ENCODE measurements around the gene AOC3. TPM values are rescaled to one million over a fixed set of nuclear protein-coding genes. Genes with fewer than 3 reads are reported as not detected.
A peak's percentile ranks its signal among the peaks of the same experiment; 100 is the strongest.
"Not testable (repeated sequence)": the region's sequence is repeated elsewhere in the genome, so short reads cannot be mapped to it uniquely, and the experiment has no call there.

The AOC3 gene
- total RNA-seq, 1 donor from 2014 or later = 160 TPM

GRCh38 chr17:42895185-42895555 lies 44.2 kb downstream of the AOC3 start:
- intact Hi-C loops (cut with DNase I) = no loop called here
- no peak overlapping the region for H3K27ac ChIP-seq
- H3K27me3 ChIP-seq (ENCODE audit: low read depth) = no peaks in the 10 kb centered on the region
- no peak overlapping the region for H3K4me3 ChIP-seq
- ATAC-seq = peak; percentile 76 to 87
- DNase-seq = peak; percentile 54
- TF ChIP-seq, protein P1, sequence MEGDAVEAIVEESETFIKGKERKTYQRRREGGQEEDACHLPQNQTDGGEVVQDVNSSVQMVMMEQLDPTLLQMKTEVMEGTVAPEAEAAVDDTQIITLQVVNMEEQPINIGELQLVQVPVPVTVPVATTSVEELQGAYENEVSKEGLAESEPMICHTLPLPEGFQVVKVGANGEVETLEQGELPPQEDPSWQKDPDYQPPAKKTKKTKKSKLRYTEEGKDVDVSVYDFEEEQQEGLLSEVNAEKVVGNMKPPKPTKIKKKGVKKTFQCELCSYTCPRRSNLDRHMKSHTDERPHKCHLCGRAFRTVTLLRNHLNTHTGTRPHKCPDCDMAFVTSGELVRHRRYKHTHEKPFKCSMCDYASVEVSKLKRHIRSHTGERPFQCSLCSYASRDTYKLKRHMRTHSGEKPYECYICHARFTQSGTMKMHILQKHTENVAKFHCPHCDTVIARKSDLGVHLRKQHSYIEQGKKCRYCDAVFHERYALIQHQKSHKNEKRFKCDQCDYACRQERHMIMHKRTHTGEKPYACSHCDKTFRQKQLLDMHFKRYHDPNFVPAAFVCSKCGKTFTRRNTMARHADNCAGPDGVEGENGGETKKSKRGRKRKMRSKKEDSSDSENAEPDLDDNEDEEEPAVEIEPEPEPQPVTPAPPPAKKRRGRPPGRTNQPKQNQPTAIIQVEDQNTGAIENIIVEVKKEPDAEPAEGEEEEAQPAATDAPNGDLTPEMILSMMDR (IDR thresholded peaks at IDR 0.05) = no peak
- no peaks in the 10 kb centered on the region for H3K9me3 ChIP-seq
- peaks cover 52% of the 10 kb centered on the region for H3K4me1 ChIP-seq
- H3K36me3 ChIP-seq = no peaks in the 10 kb centered on the region

- Histone ChIP-seq H3K36me3 (no peaks in the 10 kb centered on the region), H3K4me1 (peaks cover 27% of the 10 kb centered on the region), H3K27me3 (ENCODE audit: low read depth) (no peaks in the 10 kb centered on the region), H3K27ac (no peak overlapping the region), H3K9me3 (no peaks in the 10 kb centered on the region), H3K4me3 (no peak overlapping the region)
- intact Hi-C loops (cut with DNase I) = no loop called here
- ATAC-seq (no peak), DNase-seq (no peak)
- TF ChIP-seq, protein P1 (IDR thresholded peaks at IDR 0.05) = no peak
Measured at GRCh38 chr17:42898147-42898811, 47.3 kb downstream of the AOC3 start.

GRCh38 chr17:42899981-42900380 lies 49.0 kb downstream of the AOC3 start:
- H3K27me3 ChIP-seq (ENCODE audit: low read depth); H3K4me3 ChIP-seq; H3K9me3 ChIP-seq; intact Hi-C loops (cut with DNase I); H3K27ac ChIP-seq; H3K36me3 ChIP-seq; ATAC-seq; H3K4me1 ChIP-seq; DNase-seq: not testable (repeated sequence)

- Histone ChIP-seq H3K4me1 (peaks cover 3% of the 10 kb centered on the region), H3K9me3 (no peaks in the 10 kb centered on the region), H3K27ac (no peak within 1 kb of the TSS), H3K27me3 (ENCODE audit: low read depth) (no peaks in the 10 kb centered on the region), H3K4me3 (no peak within 1 kb of the TSS), H3K36me3 (no peaks in the 10 kb centered on the region)
- TF ChIP-seq, protein P1 (IDR thresholded peaks at IDR 0.05) = no peak
- no peak for ATAC-seq
- no peak for DNase-seq
- intact Hi-C loops (cut with DNase I) = no loop called here
Measured at GRCh38 chr17:42900460-42901331, 49.7 kb downstream of the AOC3 start, which contains the start of gene G6PC1. G6PC1 (plus strand) TSS chr17:42900799; CDS start chr17:42900877, 78 bp downstream.

DNA sequence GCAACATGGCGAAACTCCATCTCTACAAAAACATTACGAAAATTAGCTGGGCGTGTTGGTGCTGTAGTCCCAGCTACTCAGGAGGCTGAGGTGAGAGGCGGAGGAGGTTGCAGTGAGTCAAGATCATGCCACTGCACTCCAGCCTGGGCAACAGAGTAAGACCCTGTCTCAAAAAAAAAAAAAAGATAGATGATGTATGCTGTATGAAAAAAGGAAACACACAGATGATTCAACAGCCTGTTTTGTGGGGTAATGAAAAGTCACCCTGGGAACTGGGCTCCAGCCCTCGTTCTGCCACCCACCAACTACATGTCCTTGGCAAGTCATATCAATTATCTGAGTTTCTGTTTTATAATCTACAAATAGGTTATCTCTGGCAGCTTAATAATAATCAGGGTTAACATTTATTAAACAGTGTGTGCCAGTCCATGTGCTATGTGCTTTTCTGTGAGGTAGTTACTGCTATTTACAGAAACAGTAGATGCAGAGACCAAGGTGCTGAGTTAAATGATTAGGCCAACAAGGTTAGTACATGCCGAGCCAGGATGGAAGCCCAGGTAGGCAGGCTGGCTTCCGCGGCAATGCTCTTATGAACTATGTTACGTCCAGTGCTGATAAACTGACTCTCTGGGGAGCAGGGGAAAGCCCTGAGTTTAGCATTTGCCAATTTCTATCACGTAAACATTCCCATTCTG lies 50.7 kb downstream of the AOC3 start:
- H3K27me3 ChIP-seq (ENCODE audit: low read depth) = no peaks in the 10 kb centered on the region
- TF ChIP-seq, protein P1 (IDR thresholded peaks at IDR 0.05) = no peak
- no peak for ATAC-seq

More for the DNA sequence above, 50.7 kb downstream of the AOC3 start:
- no peak for DNase-seq
- Histone ChIP-seq H3K4me3 (no peak overlapping the region), H3K4me1 (no peaks in the 10 kb centered on the region), H3K9me3 (no peaks in the 10 kb centered on the region), H3K36me3 (no peaks in the 10 kb centered on the region), H3K27ac (no peak overlapping the region)
- intact Hi-C loops (cut with DNase I) = no loop called here

Measured in lower lobe of right lung (tissue), 2 donors.